ENCODE results near the gene OST4.
"Not testable (repeated sequence)": the region's sequence is repeated elsewhere in the genome, so short reads cannot be mapped to it uniquely, and the experiment has no call there.

OST4 gene

DNA sequence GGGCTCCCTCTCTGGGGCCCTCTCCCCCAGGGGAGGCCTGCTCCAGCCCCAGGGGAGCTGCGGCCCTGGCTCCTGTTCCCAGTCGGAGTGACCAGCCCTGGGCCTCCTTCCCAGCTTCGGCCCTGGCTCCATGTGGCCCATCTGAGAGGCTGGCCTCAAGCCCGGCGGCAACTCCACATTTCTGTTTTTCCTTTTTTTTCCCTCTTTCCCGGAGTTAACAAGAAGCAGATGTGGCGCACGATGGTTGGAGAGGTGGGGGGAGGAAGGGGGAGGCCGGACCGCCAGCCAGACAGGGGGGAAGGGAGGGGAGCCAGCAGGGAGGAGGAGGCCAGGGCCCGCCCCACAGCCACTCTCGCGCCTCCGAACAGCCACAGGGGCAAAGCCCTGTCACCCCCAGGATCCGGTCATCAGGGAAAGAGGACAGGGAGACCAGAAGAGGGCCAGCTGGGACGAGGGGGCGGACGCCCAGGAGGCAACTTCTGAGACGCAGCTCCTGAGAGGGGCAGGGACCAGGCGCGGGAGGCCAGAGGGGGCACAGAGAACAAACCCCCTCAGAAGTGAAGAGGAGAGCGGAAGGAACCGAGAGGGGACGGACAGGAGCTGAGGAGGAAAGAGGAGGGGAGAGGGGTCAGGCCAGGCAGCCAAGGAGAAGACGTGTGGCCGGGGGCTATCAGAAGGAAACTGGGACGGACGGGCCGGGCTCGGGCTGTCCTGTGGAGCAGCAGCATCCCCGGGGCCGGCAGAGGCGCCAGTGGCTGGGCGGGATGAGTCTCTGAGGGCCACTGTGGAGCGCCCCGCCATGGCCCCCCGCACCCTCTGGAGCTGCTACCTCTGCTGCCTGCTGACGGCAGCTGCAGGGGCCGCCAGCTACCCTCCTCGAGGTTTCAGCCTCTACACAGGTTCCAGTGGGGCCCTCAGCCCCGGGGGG, 7.1 kb upstream of the OST4 start, which contains the start of gene EMILIN1:
Gene EMILIN1 (plus strand): TSS at position 349 of the 928 bp plus-strand sequence. CDS start 451 bp downstream, at position 800.
- peak; percentile 95 for DNase-seq (ENCODE audit: low read depth)

DNA sequence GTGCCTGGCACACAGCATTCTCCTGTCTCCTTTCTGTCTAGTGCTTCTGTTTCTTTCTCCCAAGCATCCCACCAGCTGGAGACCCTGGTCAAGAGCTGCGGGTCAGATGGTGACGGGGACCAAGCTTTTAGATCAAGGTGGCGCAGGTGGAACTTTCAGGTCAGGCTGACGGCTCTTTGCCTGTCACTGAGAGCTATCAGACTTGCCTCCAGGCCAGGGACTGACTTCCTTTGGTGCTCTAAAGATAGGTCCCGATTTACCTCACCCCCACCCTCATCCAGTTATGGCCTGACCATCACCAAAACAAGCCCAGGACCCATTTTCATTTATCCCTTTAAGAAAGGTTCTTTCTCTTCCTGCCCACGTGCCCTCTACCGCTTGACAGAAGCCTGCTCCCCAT, 5.8 kb upstream of the OST4 start:
- DNase-seq (ENCODE audit: low read depth) = no peak

DNA sequence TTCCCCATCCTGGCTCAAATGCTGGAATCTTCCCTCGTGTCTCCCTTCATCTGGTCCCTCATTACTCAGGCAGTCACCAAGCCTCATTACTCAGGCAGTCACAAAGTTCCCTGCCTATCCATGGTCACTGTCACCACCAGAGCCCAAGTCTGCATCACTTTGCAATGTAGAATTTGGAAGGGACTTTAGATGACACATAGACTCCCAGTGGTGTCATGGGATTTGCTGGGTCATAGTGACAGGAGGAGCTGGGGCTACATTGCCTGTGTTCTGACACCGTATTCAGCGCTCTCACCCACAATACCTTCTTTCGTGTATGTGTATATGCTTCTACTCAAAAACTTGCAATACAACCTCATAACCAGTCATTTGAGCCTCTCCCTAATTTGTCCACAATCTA, 4.9 kb upstream of the OST4 start:
- no peak for DNase-seq (ENCODE audit: low read depth)

DNA sequence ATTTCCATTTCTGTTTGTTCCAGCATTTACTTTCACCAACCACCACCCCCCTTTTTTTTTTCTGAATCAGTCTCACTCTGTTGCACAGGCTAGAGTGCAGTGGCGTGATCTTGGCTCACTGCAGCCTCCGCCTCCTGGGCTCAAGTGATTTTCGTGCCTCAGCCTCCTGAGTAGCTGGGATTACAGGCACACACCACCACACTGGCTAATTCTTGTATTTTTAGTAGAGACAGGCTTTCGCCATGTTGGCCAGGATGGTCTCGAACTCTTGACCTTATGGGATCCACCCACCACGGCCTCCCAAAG, 4.1 kb upstream of the OST4 start:
- DNase-seq (ENCODE audit: low read depth) = not testable (repeated sequence)

DNA sequence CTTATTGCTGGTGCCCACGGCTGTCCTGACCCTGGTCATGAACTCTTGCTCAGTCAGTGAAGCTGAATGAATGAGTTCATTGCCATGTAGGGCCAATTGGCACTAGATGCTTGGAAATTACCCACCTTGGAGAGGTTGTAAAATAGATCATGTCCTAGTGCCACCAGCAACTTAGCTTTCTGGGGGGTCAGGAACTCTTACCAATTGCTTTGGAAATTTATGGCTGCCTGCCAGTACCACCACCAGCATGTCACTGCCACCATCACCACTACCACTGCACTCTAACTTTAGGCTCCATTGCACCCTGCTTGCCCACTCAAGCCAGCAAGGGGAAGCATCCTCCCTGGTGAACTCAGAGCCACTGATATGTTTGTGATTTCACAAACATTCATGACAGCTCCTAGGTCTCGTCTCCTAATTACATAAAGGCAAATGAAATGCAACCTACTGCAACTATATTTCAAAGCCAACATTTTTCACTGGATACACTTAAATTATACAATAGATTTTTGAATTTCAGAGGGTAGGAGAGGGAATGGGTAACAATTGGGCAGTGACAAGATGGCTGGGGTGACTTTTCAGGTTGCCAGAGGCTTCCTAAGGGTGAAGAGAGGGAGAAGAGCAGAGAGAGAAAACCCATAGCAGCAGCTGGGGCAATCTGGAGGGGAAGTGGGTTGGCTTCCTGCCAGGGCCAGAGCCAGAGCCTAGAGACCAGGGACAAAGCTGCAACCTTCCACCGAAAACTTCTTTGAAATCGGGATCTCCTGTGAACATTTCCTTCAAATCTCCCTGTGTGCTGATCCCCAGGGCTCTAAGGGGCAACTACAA, 3.5 kb upstream of the OST4 start:
- no peak for DNase-seq (ENCODE audit: low read depth)

DNA sequence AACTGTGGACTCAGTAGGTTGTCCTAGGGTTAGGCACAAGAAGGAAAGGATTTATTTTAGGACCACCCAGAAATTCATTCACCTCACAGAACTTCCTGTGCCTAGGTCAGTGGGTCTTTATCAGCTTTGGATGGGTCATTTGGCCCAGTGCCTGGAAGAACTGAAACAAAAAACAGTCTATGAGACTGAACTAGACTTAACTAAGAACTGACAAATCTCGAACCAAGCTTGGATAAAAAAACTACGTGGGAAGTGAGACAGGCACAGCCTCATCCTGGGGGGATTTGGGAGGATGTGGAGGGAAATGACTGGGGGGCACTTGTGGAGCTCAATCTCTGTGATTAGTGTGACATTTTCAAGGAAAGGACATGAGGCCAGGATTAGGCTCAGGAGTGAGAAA, 2.3 kb upstream of the OST4 start:
- DNase-seq (ENCODE audit: low read depth) = no peak

DNA sequence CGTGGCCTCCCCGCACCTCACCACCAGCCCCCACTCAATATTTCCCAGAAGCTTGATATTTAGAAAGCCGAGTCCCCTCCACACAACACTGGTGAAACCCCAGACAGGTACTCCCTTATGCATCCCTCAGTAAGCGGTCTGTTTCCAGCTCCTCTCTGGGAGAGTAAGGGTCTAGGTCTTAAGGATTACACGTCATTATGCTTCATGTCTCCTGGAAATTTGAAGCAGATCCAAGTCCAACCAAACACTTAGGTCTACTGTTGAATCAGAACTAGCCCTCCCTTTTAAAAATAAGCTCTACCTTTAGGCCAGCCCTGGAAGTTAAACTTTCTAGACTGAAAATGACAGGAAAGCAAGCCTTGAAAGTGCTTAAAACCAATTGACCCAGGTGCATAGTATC, 1.5 kb upstream of the OST4 start:
- no peak for DNase-seq (ENCODE audit: low read depth)

DNA sequence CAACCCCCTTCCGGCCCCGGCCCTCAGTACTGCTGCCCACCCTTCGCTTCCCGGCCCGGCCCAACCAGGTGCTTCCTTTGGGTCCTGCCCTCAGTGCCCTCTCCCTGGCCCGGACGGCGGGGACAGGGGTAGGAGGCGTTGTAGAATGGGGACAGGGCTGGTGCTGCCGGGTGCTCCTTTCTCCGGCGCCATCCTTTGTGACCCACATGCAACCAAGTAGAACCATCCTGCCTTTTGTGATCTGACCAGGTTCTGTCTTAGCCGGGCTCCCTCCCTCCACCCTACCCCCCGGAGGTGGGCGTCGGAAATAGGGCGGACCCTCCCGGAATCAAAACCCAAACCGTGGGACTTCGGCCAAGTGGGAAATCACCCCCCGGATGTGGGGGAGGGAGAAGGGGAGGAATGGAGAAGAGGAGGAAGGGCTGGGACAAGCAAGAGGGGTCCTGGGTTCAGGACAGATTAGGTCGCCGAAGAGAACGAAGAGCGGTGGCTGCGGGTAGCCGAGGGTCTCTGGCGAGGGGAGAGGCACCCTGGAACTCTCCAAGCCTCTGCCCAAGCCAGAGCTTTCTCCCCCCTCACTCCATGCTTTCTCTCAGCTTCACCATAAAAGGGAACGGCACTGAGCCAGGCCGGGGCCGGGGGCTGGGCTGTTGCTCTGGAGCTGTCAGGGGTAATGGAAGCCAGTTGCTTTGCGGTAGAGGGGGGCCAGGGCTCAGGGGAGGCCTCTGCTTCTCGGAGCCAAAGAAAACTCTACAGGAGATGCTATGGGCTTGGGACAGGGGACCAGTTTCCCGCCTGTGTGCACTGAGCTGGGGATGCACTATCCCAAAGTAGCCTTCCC, 756 bp upstream of the OST4 start:
- no peak for DNase-seq (ENCODE audit: low read depth)

DNA sequence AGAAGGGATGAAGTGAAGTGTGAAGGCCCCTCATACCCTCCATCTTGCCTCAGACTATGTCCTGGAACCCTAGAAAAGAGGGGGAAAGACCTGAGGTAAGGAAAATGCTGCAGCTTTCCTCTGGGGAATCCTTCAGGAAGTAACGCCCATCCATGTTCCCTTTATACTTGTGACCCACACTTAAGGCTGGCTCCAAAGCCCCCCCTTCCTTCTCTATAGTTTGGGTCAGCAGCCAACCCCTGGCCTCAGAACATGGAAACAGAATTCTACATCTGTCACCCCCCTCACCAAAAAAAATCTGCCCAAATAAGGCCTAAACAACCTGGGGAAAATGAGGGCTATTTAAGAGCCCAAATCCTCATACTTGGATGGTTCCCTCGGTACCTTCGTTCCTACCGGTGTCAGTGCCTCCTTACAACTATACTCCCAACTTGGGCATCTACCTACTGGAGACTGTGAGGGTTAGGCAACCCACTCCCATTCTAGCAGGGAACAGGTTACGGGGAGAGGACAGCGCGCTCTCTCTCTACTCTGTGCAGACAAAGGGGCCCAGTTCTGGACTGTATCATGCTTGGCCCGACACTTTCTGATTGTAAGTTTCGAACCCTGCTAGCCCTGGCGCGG, 689 bp downstream of the OST4 start:
- DNase-seq (ENCODE audit: low read depth) = no peak

DNA sequence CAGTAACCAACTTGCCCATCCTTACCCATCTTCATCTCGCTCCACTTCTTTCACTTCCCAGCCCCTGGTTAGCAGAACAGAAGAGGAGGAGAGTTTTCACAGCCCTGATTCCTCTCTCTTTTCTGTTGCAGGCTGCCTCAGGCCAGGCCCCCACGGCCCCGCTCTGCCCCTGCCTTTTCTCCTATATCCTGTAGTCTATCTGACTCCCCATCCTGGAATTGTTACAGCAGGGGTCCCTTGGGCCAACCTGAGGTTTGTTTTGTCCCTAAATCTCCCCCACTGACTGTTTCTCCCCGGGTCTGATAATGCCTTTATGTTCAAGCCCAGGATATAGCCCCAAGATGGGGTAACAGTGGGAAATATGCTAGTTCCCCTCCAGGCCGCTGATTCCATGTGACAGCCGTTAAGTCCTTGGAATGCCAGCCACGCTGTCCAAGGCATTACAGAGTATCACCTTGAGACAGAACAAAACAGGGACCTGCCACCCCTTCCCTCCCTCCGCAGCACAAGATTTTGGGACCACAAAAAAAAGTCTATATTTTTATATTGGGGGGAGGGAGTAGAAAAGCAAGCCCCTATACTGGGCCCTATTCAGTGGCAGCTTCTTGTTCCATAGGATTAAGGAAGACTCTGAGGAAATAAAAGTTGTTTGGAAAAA, 1.4 kb downstream of the OST4 start:
- DNase-seq (ENCODE audit: low read depth) = no peak

DNA sequence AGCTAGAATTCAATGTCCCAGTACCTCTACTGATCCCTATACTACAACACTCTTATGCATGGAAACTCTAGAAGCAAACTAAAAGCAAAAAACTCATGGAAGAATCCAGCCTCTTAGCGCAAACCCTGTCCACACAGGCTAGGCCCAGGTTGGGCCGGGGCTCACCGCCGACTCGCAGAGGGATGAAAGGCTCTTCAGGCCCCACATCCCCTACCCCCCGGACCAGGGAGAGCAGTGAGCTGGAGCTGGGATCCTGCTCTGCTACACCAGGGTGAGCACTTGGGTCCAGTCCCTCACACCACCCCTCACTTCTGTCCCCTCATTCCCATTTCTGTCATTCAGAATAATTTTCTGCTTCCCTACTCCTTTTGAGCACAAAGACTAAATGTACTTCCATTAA, 2.0 kb downstream of the OST4 start:
- DNase-seq (ENCODE audit: low read depth) = no peak

DNA sequence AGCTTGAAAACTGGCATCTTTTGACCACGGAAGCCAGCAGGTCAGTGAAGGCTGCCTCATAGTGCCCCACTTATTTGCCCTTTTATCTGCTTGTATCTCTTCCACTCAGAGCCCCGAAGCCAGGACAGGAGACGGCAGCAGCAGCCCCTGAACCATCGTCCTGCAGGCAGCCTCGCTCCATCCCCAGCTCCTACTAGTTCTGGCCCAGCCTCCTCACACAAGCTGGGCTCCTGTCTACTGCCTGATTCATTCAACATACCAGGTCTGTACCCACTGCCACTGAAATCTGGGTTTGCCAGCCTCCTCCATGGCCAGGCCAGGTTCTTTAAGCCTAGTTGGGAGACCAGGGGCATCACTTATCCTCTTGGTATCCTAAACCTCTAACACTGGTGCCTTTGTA, 4.1 kb downstream of the OST4 start:
- DNase-seq (ENCODE audit: low read depth) = no peak

DNA sequence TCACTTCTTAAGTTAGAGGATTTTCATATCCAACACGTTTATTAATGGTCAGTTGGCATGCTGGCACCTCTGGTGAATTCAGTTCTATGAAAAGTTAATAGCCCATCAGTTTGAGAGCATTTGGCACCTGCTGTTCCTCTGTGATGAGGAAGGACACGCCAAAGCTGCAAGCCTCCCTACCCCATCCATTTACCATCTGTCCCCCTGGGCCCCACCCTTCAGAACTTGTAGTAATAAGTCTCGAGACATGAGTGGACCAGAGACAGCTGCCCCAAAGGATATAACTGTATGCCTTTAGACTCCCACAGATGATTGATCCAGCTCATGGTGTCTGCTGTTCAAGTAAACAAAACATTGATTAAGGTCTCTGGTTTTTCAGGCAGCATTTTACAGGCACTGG, 6.3 kb downstream of the OST4 start:
- DNase-seq (ENCODE audit: low read depth) = no peak

DNA sequence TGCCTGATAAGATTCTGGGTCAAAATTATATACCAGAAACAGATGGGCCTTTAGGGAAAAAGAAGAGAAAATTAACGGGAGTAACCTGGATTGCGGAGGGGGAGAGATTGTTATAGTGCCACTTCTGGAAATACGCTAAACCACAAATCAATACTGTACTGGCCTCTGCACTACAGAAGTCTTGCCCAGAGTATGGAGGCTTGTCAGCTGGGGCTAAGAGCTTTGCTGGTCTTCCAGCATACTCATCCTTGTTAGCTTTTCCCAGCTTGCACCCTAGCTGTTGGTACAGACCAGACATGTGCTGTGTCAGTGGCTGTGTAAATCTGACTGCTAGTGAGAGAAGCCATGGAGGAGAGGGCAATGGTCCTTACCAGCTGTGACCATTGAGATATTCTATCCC, 11.1 kb downstream of the OST4 start:
- no peak for DNase-seq (ENCODE audit: low read depth)

DNA sequence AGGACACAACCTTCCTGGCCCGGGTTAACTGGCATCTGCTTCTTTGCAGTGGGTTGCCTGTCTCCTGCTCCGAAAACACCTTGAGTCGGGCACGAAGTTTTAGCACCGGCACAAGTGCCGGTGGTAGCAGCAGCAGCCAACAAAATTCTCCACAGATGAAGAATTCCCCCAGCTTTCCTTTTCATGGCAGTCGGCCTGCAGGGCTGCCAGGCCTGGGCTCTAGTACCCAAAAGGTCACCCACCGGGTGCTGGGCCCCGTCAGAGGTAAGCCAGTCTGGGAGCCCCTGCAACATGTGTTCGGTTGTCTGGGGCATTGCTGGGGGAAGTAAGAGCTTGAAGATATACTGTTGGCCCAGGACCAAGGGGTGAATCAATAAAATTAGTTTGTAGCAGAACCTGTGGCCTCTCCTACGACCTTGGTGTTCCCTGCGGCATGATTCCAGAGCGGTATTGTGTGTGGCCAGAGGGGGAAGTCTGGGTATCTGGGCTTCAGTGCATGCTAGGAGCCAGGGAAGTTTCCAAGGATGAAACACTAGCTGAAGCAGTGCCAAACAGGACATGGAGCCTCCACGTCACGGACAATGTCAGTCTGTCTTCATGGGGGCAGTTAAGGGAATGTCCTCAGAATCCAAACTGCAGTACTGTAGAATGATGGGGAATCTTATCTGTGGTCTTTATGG, 12.2 kb downstream of the OST4 start:
- no peak for DNase-seq (ENCODE audit: low read depth)

DNA sequence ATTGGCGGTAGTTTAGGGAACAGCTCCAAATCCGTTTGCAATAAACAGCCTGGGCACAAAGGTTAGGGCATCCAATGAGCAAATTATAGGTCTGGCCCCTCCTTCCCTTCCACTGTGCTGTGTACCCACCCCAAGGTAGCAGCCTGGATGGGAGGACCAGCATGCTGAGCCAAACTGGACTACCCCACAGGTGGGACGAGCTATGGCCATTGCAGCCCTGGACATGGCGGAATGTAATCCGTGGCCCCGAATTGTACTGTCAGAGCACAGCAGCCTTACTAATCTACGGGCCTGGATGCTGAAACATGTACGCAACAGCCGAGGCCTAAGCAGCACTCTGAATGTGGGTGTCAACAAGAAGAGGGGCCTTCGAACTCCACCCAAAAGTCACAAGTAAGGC, 13.2 kb downstream of the OST4 start:
- no peak for DNase-seq (ENCODE audit: low read depth)

DNA sequence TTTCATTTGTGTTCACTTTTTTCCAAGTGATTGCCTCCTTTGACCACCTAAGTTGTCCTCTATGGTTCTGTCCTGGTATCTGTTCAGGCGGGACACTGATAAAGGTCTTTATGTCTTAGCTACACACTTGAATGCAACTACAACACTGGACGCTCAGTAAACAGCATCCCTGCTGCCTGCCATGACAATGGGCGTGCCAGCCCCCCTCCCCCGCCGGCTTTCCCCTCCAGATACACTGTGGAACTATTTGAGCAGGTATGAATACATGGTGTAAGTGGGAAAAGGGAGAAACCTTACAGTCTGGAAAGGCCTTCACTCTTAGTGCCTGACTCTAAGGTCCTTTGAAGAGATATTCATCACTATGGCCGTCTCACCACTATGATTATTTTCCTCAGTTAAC, 14.3 kb downstream of the OST4 start:
- no peak for DNase-seq (ENCODE audit: low read depth)

DNA sequence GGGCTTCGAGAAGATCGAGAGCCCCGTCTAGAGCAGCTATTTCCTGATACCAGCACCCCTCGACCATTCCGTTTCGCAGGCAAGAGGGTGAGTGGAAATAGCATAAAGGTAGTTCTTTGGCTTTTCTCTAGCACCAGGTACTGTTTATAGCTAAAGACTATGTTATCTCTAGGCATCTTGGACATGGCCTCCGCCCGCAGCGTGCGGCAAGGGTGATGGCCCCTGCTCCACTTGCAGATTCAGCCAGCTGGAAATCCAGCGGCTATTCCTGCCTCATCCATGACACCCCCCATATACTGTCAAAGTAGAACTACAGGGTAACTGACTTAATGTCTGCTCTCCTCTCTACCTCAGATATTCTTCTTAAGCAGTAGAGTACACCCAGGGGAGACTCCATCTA, 16.7 kb downstream of the OST4 start:
- no peak for DNase-seq (ENCODE audit: low read depth)

DNA sequence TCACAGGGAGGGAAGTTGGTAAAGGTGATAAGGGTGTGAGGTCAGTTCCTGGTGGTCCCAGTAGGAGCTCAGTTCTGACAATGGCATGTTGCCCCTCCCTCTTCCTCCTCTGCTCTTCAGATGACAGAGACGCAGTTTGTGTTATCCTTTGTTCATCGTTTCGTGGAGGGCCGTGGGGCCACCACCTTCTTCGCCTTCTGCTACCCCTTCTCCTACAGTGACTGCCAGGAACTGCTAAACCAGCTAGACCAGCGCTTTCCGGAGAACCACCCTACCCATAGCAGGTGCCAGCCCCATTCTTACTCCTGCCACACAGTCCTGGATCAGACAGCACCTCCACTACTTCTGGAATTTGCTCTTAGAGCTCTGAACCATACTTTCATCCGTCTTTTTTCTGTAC, 17.7 kb downstream of the OST4 start:
- no peak for DNase-seq (ENCODE audit: low read depth)

DNA sequence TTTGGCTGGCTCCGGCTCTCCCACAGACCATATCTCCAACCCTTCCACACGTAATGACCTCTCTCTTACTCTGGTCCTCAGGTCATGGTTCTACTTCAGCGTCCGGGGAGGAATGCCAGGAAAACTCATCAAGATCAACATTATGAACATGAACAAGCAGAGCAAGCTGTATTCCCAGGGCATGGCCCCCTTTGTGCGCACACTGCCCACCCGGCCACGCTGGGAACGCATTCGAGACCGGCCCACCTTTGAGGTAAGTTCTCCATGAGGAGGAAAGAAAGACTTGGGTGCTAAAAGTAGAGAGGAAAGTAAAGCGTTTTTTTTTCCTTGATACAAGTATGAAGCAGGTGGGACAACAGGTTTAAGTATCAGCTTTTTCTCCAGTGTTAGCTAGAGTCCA, 18.1 kb downstream of the OST4 start:
- no peak for DNase-seq (ENCODE audit: low read depth)

Measured in stromal cell of bone marrow (primary cell).